Dermis blood vessel endothelial cell (primary cell): ENCODE measurements around the gene PRKAA2. TPM values are rescaled to one million over a fixed set of nuclear protein-coding genes. Genes with fewer than 3 reads are reported as not detected.
A peak's percentile ranks its signal among the peaks of the same experiment; 100 is the strongest.
"Not testable (repeated sequence)": the region's sequence is repeated elsewhere in the genome, so short reads cannot be mapped to it uniquely, and the experiment has no call there.

Experiments used
- DNase-seq: peaks from one replicate; pipeline ENCODE4 v3.0.0; 2010
- total RNA-seq: library from RNA; depleted of rRNA; stranded (reverse); fragments of >200 nt; gene quantifications from 2 replicates; pipeline ENCODE4 v1.2.3, GENCODE V29; 2014

The PRKAA2 gene
- 3.2 and 4.9 TPM in 2 replicates for total RNA-seq

- DNase-seq = peak; percentile 55
These were observed at the start of gene PRKAA2 for GRCh38 chr1:56644919-56645676. Gene PRKAA2 (plus strand): TSS chr1:56645314. CDS start chr1:56645388, 74 bp downstream.

GRCh38 chr1:56595397-56596191 lies 49.5 kb upstream of the PRKAA2 start:
- DNase-seq = not testable (repeated sequence)

- DNase-seq = not testable (repeated sequence)
These were observed 35.0 kb upstream of the PRKAA2 start for GRCh38 chr1:56610097-56610496.

GRCh38 chr1:56610770-56611169 lies 34.3 kb upstream of the PRKAA2 start:
- DNase-seq = not testable (repeated sequence)

- DNase-seq = no peak
These were observed 28.0 kb upstream of the PRKAA2 start for GRCh38 chr1:56617141-56617540.

- no peak for DNase-seq
These were observed 19.2 kb upstream of the PRKAA2 start for GRCh38 chr1:56625819-56626440.

GRCh38 chr1:56626546-56626945 lies 18.6 kb upstream of the PRKAA2 start:
- DNase-seq = no peak

- DNase-seq = no peak
These were observed 18.0 kb upstream of the PRKAA2 start for GRCh38 chr1:56627019-56627635.

GRCh38 chr1:56627636-56628039 lies 17.5 kb upstream of the PRKAA2 start:
- no peak for DNase-seq

- DNase-seq = no peak
These were observed 14.3 kb upstream of the PRKAA2 start for GRCh38 chr1:56630786-56631185.

GRCh38 chr1:56631901-56632300 lies 13.2 kb upstream of the PRKAA2 start:
- DNase-seq = no peak

- no peak for DNase-seq
These were observed 10.1 kb upstream of the PRKAA2 start for GRCh38 chr1:56634981-56635380.

- no peak for DNase-seq
These were observed 6.9 kb upstream of the PRKAA2 start for GRCh38 chr1:56638248-56638647.

- DNase-seq = no peak
These were observed 5.9 kb upstream of the PRKAA2 start for GRCh38 chr1:56639211-56639610.

GRCh38 chr1:56643661-56644060 lies 1.5 kb upstream of the PRKAA2 start:
- no peak for DNase-seq

- peak; percentile 23 for DNase-seq
These were observed 823 bp upstream of the PRKAA2 start for GRCh38 chr1:56644064-56644918.

- peak; percentile 28 for DNase-seq
These were observed 677 bp downstream of the PRKAA2 start for GRCh38 chr1:56645677-56646305.

- no peak for DNase-seq
These were observed 1.5 kb downstream of the PRKAA2 start for GRCh38 chr1:56646611-56647010.

GRCh38 chr1:56647106-56647505 lies 2.0 kb downstream of the PRKAA2 start:
- DNase-seq = no peak

GRCh38 chr1:56648546-56648945 lies 3.4 kb downstream of the PRKAA2 start:
- no peak for DNase-seq

- DNase-seq = no peak
These were observed 9.2 kb downstream of the PRKAA2 start for GRCh38 chr1:56654126-56654923.
